NK-92 (cell line): ENCODE results near the gene KLF17.

Experiments
- DNase-seq: peaks from one replicate; lab custom pipeline; 2025; ENCODE audit not compliant: unreplicated experiment; lab: John Stamatoyannopoulos, UW

Gene KLF17

GRCh38 chr1:44151808-44152207 lies 33.2 kb downstream of the KLF17 start:
- no peak for DNase-seq

DNA sequence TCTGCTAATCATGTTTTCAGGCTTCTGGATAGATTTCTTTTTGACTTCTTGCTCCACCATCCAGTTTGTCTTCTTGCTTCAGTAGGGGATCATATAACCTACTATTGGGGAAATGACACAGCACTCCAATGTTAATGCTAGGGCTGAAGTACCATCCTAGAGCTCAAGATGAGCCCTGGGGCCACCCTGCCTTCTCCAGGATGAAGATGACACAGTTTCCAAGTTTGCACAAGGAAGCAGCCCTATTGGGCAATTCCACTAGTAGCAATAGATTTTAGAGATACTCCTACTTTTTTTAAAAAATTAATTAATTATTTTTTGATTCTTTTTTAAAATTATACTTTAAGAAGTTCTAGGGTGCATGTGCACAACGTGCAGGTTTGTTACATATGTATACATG lies 34.1 kb downstream of the KLF17 start:
- DNase-seq, result no peak

GRCh38 chr1:44154049-44154448 lies 35.4 kb downstream of the KLF17 start:
- DNase-seq, result no peak

- DNase-seq, result no peak
Measured at GRCh38 chr1:44157903-44158302, 39.3 kb downstream of the KLF17 start.

DNA sequence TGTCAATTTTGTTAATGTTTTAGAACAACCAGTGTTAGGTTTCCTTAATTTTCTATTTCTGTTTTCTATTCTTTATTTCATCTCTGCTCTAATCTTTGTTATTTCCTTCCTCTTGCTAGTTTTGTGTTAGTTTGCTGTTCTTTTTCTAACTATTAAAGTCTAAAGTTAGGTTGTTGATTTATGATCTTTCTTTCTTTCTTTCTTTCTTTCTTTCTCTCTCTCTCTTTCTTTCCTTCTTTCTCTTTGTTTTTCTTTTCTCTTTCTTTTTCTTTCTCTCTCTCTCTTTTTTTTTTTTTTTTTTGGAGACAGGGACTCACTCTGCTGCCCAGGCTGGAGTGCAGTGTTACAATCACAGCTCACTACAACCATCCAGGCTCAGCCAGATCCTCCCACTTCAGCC lies 40.2 kb downstream of the KLF17 start:
- DNase-seq, result no peak

DNA sequence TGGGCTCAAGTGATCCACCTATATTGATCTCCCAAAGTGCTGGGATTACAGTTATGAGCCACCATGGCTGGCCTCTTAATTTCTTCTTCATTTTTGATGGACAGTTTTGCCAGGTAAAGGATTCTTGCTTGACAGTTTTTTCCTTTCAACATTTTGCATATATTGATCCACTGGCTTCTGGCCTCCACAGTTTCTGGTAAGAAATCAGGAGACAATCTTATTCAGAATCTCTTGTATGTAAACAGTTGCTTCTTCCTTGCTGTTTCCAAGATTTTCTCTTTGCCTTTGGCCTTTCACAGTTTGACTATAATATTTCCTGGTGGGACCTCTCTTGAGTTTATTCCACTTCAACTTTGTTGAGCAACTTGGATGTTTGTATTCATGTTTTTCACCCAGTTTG lies 42.9 kb downstream of the KLF17 start:
- DNase-seq, result no peak

DNA sequence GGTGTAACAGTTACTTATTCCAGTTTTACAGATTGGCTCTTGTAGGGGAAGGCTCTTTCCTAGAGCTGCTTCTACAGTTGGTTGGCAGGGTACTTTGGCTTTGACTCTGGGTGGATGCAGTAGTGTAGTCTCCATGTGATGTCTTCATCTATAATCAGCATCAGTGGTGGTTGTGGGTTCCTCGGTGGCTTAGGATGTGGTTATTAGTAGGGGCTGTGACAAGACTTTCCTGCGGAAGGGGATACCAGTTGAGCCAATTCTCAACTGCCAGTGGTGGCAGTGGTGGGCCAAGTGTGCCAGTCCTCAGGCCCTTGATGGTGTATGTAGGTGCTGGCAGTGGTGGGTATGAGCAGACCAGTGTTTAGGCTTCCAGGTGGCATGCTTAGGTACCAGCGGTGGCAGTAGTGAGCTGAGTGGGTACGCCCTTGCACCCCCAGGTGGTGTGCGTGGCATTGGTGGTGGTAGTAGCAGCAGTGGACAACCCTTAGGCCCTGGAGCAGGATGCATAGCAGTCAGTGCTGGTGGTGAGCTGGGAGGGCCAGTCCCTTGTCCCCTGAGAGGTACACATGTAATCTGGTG lies 50.0 kb downstream of the KLF17 start:
- DNase-seq, result no peak

DNA sequence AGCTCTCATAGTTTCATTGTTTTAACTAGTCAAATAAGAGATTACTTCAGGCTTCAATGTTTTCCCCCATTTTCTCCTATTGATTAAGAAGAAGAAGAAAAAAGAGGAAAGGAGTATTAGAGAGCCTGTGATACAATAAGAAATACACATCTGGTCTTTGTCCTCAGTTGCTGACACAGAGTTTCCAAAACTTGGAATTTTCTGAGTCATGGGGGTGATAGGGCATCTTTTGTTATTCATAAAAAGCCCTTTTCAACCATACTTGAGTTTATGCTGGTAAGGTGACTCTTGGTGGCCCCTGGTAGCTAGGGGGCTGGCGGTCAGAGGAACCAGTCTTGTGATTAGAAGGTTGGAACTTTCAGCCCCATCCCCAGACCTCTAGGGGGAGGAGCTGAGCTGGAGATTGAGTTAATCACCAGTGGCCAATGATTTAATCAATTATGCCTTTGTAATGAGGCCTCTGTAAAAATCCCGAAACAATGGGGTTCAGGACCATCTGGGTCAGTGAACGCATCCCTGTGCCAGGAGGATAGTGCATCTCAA lies 51.7 kb downstream of the KLF17 start:
- no peak for DNase-seq

DNA sequence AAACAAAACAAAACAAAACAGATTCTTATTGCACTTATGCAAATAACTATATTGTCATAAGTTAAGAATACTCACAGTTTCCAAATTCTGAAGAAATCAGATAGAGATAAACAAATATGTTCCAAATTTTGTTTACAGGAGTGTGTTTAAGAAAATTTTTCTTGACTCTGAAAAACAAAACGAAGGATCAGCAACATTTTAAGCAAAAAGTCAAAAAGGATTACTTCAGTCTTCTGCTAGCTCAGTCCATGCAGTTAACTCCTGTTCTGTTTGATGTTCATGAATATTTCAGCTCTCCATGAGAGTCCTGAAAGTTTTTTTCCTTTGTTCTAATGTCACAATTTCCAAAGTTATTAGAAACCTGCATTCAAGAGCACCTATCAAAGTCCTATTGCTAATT lies 56.0 kb downstream of the KLF17 start:
- no peak for DNase-seq
